Small intestine (tissue), 4 donors: ENCODE data around the gene BCAS2. TPM values are rescaled to one million over a fixed set of nuclear protein-coding genes. Genes with fewer than 3 reads are reported as not detected.

Experiments
- polyA plus RNA-seq, 4 donors: library from polyadenylated mRNA; stranded (reverse) in 3 of 4; unstranded in 1 of 4; fragments of 200-250 nt in 3 of 4; fragments of 120-200 nt in 1 of 4; gene quantifications; one replicate each; pipeline versions ENCODE4 v1.2.1 to v1.2.3, GENCODE V29; 2013
- donor health status: healthy with polysubstance abuse.
- donor health status: Bipolar disorder and iron deficiency.
- donor health status: healthy.

The BCAS2 gene
- polyA plus RNA-seq, 4 donors, result 36.5 to 41.0 (median 38.6) TPM

Other genes starting within 250 kb of the BCAS2 start
- gene TRIM33, start 70.4 kb downstream of the BCAS2 start, polyA plus RNA-seq, result 10 to 100 TPM in 2 of 4 donors, 1 to 10 TPM in 2; 6.9 to 27.5 (median 11.0) TPM
- under 1 TPM in 3 of 4 donors, not detected in 1; 0.27 to 0.61 (median 0.54) TPM for gene DENND2C, start 88.4 kb upstream of the BCAS2 start, polyA plus RNA-seq
- gene AMPD1, start 113.9 kb upstream of the BCAS2 start, polyA plus RNA-seq, result 1 to 10 TPM in 1 of 4 donors, under 1 TPM in 2, not detected in 1; 0.19 to 8.4 (median 0.24) TPM
- 10 to 100 TPM; 19.7 to 62.5 (median 21.3) TPM for gene NRAS, start 135.2 kb upstream of the BCAS2 start, polyA plus RNA-seq
- gene CSDE1, start 176.4 kb upstream of the BCAS2 start, polyA plus RNA-seq, result 100 to 1,000 TPM; 167 to 343 (median 183) TPM
- 10 to 100 TPM in 3 of 4 donors, 1 to 10 TPM in 1; 7.6 to 34.4 (median 16.2) TPM for gene SIKE1, start 199.1 kb upstream of the BCAS2 start, polyA plus RNA-seq